ENCODE measurements around the gene KLK12. TPM values are rescaled to one million over a fixed set of nuclear protein-coding genes. Genes with fewer than 3 reads are reported as not detected.

The KLK12 gene
- total and polyA plus RNA-seq, 9 of the 15 experiments (the other 6 are each of a cell fraction or from before 2014, with no cell fraction given), result not detected

DNA sequence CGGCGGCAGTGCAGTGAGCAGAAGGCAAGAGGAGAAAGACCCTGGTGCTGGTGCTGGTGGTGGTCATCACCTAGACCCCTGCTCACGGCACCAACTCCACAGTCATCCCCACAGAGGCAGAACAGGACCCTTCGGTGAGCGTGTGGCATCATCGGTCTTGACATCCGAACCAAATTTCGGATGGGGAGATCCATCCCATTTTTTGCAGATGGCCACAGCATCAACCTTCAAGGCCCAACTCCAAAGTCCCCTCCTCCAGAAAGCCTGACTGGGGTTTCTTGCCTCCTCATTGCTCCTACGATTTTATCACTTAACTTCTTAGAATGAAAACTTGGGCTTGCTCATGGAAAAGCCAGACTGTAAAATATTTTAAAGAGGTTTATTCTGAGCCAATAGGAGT is 8.7 kb upstream of the KLK12 start (continued):
- TF ChIP-seq NONO (IDR thresholded peaks at IDR 0.05; ENCODE audit: low read depth in 2 of 2, low read length in 1 of 2) (no peak), LCOR (CRISPR knock-in tag; IDR thresholded peaks at IDR 0.05) (no peak)

DNA sequence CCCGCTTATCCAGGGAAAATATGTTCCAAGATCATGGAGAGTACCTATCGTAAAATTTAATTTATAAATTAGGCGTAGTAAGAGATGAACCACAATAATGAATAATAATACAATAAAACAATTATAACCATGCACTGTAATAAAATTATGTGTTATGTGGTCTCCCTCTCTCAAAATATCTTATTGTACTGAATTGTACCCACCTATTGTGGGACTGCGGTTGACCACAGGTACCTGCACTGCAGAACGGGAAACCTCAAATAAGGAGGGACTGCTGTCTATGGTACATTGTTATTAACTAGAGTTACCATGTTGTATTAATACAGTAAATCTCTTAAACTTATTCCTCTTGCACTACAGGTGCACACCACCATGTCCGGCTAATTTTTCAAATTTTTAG is 5.3 kb upstream of the KLK12 start:
- Histone ChIP-seq H3K79me2 (ENCODE audit: control insufficient read depth, insufficient read depth, low read length) (no peaks in the 10 kb centered on the region), H3K9me3 (replicated peaks; ENCODE audit: control insufficient read depth, insufficient read depth, low read depth, low read length) (no peaks in the 10 kb centered on the region), H3K9ac (ENCODE audit: insufficient read depth in 1 of 2, low read depth in 2 of 2, low read length in 2 of 2) (no peak overlapping the region), H3K4me3 (no peak overlapping the region), H3K27ac (ENCODE audit: extremely low read depth, low read depth, low read length) (no peak overlapping the region), H3K4me1 (replicated peaks in 1 of 2; ENCODE audit: control insufficient read depth in 2 of 2, insufficient read depth in 2 of 2, low read length in 2 of 2) (no peaks in the 10 kb centered on the region; a peak in 1 of 5 replicates), H3K4me2 (ENCODE audit: insufficient read depth, low read length) (no peak overlapping the region), H3K9me1 (ENCODE audit: control insufficient read depth, insufficient read depth, low read length) (no peaks in the 10 kb centered on the region), H3K36me3 (ENCODE audit: control insufficient read depth, insufficient read depth, low read length) (no peaks in the 10 kb centered on the region), H2AFZ (ENCODE audit: low read depth, low read length) (no peak overlapping the region), H4K20me1 (replicated peaks; ENCODE audit: control insufficient read depth, insufficient read depth, low read length) (no peaks in the 10 kb centered on the region), H3K27me3 (ENCODE audit: control insufficient read depth in 2 of 2, insufficient read depth in 2 of 2, low read length in 2 of 2) (peaks cover 4 to 11% of the 10 kb centered on the region in 2 experiments; a peak in 4 of 5 replicates)
- TF ChIP-seq, protein P1, sequence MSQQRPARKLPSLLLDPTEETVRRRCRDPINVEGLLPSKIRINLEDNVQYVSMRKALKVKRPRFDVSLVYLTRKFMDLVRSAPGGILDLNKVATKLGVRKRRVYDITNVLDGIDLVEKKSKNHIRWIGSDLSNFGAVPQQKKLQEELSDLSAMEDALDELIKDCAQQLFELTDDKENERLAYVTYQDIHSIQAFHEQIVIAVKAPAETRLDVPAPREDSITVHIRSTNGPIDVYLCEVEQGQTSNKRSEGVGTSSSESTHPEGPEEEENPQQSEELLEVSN (IDR thresholded peaks at IDR 0.05; ENCODE audit: borderline replicate concordance in 1 of 2, extremely low read depth in 1 of 2, insufficient read depth in 1 of 2, insufficient read length in 1 of 2, low read depth in 1 of 2, low read length in 1 of 2, poor library complexity in 1 of 2, severe bottlenecking in 1 of 2), result no peak
- TF ChIP-seq ZNF282 (CRISPR knock-in tag; IDR thresholded peaks at IDR 0.05), result no peak
- TF ChIP-seq DPF2 (IDR thresholded peaks at IDR 0.05), result no peak
- in situ Hi-C loops (cut with MboI), result no loop called here
- no TSS peak for BruUV-seq (replicated peaks)
- ChIA-PET CTCF (ENCODE audit: low intra/inter-chr PET ratio) (no interaction called here), POLR2A (no interaction called here)
- DNase-seq (ENCODE audit: extremely low read depth in 1 of 4, low spot score in 3 of 4) (no peak), FAIRE-seq (no peak), ATAC-seq (no peak)
- intact Hi-C loops (cut with micrococcal nuclease), result no loop called here
- WGBS (ENCODE audit: insufficient coverage, low coverage, missing lambda C conversion rate), result 10% methylated on average over 6 of the region's 6 CpGs

Measured in K562 (cell line).